GM18868 (cell line): Measurements from ENCODE around the gene SPACA1.
A peak's percentile ranks its signal among the peaks of the same experiment; 100 is the strongest.

Experiments used
- ATAC-seq: cut with Tn5 transposase; IDR thresholded peaks from one replicate; pipeline ENCODE4 v1.9.1; 2021; ENCODE audit warnings: mild to moderate bottlenecking, moderate library complexity; ENCODE audit not compliant: unreplicated experiment

The SPACA1 gene

GRCh38 chr6:88089708-88090107 is 42.1 kb downstream of the SPACA1 start:
- no peak for ATAC-seq

- no peak for ATAC-seq
Measured at GRCh38 chr6:88105741-88106340, 58.2 kb downstream of the SPACA1 start.

- ATAC-seq, result no peak
Measured at GRCh38 chr6:88107241-88107640, 59.6 kb downstream of the SPACA1 start.

- ATAC-seq, result no peak
Measured at GRCh38 chr6:88111991-88112390, 64.3 kb downstream of the SPACA1 start.

GRCh38 chr6:88114838-88115237 is 67.2 kb downstream of the SPACA1 start:
- ATAC-seq, result peak; percentile 62

GRCh38 chr6:88115307-88115706 is 67.7 kb downstream of the SPACA1 start:
- peak; percentile 18 for ATAC-seq

- ATAC-seq, result no peak
Measured at GRCh38 chr6:88116276-88116675, 68.6 kb downstream of the SPACA1 start.
